H1 (cell line): ENCODE results near the gene DCUN1D3. TPM values are rescaled to one million over a fixed set of nuclear protein-coding genes. Genes with fewer than 3 reads are reported as not detected.

Experiments
- POLR2A ChIP-seq, 2 experiments: IDR thresholded peaks; 1 replicate in 1 of 2; 2 replicates in 1 of 2; pipeline ENCODE4 v1.6.1; 2011; ENCODE audit warnings: low read depth in 2 of 2, low read length in 2 of 2, mild to moderate bottlenecking in 2 of 2; ENCODE audit errors: control extremely low read depth in 1 of 2
- polyA plus RNA-seq, 7 experiments: library from polyadenylated mRNA; depleted of rRNA in 3 of 7; stranded (reverse) in 5 of 7; unstranded in 2 of 7; fragments of >200 nt in 5 of 7; fragments of 200-250 nt in 2 of 7; gene quantifications; 1 replicate in 5 of 7; 2 replicates in 1 of 7; 4 replicates in 1 of 7; pipeline versions ENCODE4 v1.2.1 to v1.2.3, GENCODE V29; 2011 to 2013; ENCODE audit warnings: missing spikeins in 2 of 7, mixed read lengths in 2 of 7
- total RNA-seq: library from RNA; stranded (reverse); fragmentation: NEBNext Ultra II Directional; extraction: Animal tissue kit (Norgen Biotek cat#: 25700); gene quantifications from 2 replicates; pipeline ENCODE4 v1.2.1, GENCODE V29; 2021

DCUN1D3 gene
- total and polyA plus RNA-seq, 2 of the 8 experiments (the other 6 are each of a cell fraction or from before 2014, with no cell fraction given) = 3.5 to 18.2 TPM

DNA sequence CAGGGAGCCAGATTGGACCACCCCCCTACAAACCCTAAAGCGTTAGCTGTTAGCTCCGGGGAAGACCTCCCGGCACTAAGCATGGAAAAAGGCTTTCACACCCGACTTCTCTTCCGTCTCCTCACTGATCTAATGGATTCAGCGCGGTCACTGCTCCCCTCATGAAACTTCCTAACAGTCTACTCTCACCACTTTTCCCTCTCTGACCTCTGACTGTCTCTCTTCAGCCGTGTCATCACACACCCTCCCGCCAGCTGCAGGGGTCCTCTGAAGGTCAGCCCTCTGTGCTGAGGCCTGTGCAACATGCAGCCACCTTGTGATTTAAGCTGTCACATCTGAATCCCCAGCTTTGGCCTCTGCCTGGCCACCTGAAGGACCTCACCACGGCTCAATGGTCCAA is 16.1 kb upstream of the DCUN1D3 start (continued):
- TF ChIP-seq POLR2A (IDR thresholded peaks at IDR 0.05; ENCODE audit: control extremely low read depth in 1 of 2, low read depth in 2 of 2, low read length in 2 of 2) = no peak
- TF ChIP-seq, all 59 proteins: peak for 0
